K562 (cell line): ENCODE results near the gene FMNL3. TPM values are rescaled to one million over a fixed set of nuclear protein-coding genes. Genes with fewer than 3 reads are reported as not detected.

Experiments
- ATAC-seq: fragments of 200-7000 bp; cut with Tn5 transposase; 3 replicates; pipeline ENCODE4 v1.9.1; 2020; ENCODE audit warnings: moderate library complexity
- BruUV-seq: library from RNA; stranded (reverse); fragments of 400-500 nt; replicated peaks from 2 replicates; lab custom pipeline; 2021; lab: Mats Ljungman, UMichigan
- CTCF ChIA-PET: fragments of 300-600 bp; formaldehyde crosslinking; extraction: SDS; loops from one replicate; lab custom pipeline; 2021; ENCODE audit warnings: low intra/inter-chr PET ratio; lab: Yijun Ruan, JAX
- POLR2A ChIA-PET: fragments of 300-600, 350-650 bp; sonication (Branson Sonifier 250); formaldehyde crosslinking; extraction: SDS; loops from one replicate; lab custom pipeline; 2021; ENCODE audit warnings: antibody characterized with exemption, inconsistent platforms; lab: Yijun Ruan, JAX
- DNase-seq, 4 experiments: peaks; one replicate each; pipeline versions ENCODE4 v3.0.0 to v3.0.0-alpha.2; 2011 to 2018; ENCODE audit warnings: low spot score in 3 of 4, mixed read lengths in 3 of 4; ENCODE audit errors: extremely low read depth in 1 of 4
- FAIRE-seq: peaks from 2 replicates; lab custom pipeline; 2011; peaks lifted over from hg19 to GRCh38; lab: Jason Lieb, UNC
- H2AFZ ChIP-seq: 2 replicates; pipeline ENCODE4 v1.6.0; 2011; ENCODE audit warnings: low read depth, low read length, control low read depth, inconsistent platforms
- H3K27ac ChIP-seq: fragments of 200-600 bp; 3 replicates; pipeline ENCODE4 v1.8.0; 2011; ENCODE audit warnings: low read depth, mild to moderate bottlenecking, control low read depth, inconsistent platforms, low read length, moderate library complexity, mixed read lengths; ENCODE audit errors: extremely low read depth
- H3K27me3 ChIP-seq, 2 experiments: fragments of 300-600 bp in 1 of 2; 2 replicates in 1 of 2; 3 replicates in 1 of 2; pipeline versions ENCODE4 v1.6.0 to v1.8.0; 2011; ENCODE audit warnings: inconsistent platforms in 2 of 2, low read length in 2 of 2, mild to moderate bottlenecking in 1 of 2, mixed read lengths in 1 of 2, moderate library complexity in 1 of 2; ENCODE audit not compliant: control insufficient read depth in 2 of 2, insufficient read depth in 2 of 2
- H3K36me3 ChIP-seq: fragments of 300-600 bp; 3 replicates; pipeline ENCODE4 v1.8.0; 2011; ENCODE audit warnings: mild to moderate bottlenecking, low read length, inconsistent platforms; ENCODE audit not compliant: control insufficient read depth, insufficient read depth
- H3K4me1 ChIP-seq, 2 experiments: fragments of 200-600 bp in 1 of 2; replicated peaks in 1 of 2; 2 replicates in 1 of 2; 3 replicates in 1 of 2; pipeline versions ENCODE4 v1.5.1 to v1.8.0; 2011; ENCODE audit warnings: inconsistent platforms in 2 of 2, low read length in 2 of 2, mild to moderate bottlenecking in 1 of 2, mixed read lengths in 1 of 2, moderate library complexity in 1 of 2; ENCODE audit not compliant: control insufficient read depth in 2 of 2, insufficient read depth in 2 of 2
- H3K4me2 ChIP-seq: 2 replicates; pipeline ENCODE4 v1.6.1; 2011; ENCODE audit warnings: low read length, control low read depth, inconsistent platforms, mixed read lengths; ENCODE audit not compliant: insufficient read depth
- H3K4me3 ChIP-seq: fragments of 200-600 bp; sonication (generic), shearing (Covaris generic); 2 replicates; pipeline ENCODE4 v1.5.1; 2016; ENCODE audit warnings: control low read depth, inconsistent platforms
- H3K79me2 ChIP-seq: fragments of 200-600 bp; 3 replicates; pipeline ENCODE4 v1.8.0; 2011; ENCODE audit warnings: low read length, inconsistent platforms; ENCODE audit not compliant: control insufficient read depth, insufficient read depth
- H3K9ac ChIP-seq, 2 experiments: 2 replicates each; pipeline versions ENCODE4 v1.6.0 to v1.6.1; 2011; ENCODE audit warnings: low read depth in 2 of 2, low read length in 2 of 2, control low read depth in 1 of 2, inconsistent platforms in 1 of 2, mild to moderate bottlenecking in 1 of 2, mixed read lengths in 1 of 2; ENCODE audit not compliant: insufficient read depth in 1 of 2
- H3K9me1 ChIP-seq: one replicate; pipeline ENCODE4 v1.6.0; 2011; ENCODE audit warnings: inconsistent platforms, mild to moderate bottlenecking, low read length, moderate library complexity; ENCODE audit not compliant: control insufficient read depth, insufficient read depth
- H3K9me3 ChIP-seq: replicated peaks from 2 replicates; pipeline ENCODE4 v1.5.1; 2011; ENCODE audit warnings: low read depth, low read length, inconsistent platforms; ENCODE audit not compliant: control insufficient read depth, insufficient read depth
- H4K20me1 ChIP-seq: replicated peaks from 2 replicates; pipeline ENCODE4 v1.6.1; 2011; ENCODE audit warnings: low read length, inconsistent platforms, mixed read lengths; ENCODE audit not compliant: control insufficient read depth, insufficient read depth
- ARNT ChIP-seq, 2 experiments: fragments of 450-650 bp; IDR thresholded peaks; 2 replicates each; pipeline ENCODE4 v1.6.1; 2016; ENCODE audit warnings: mild to moderate bottlenecking in 1 of 2
- CEBPG ChIP-seq, 3 experiments: fragments of 200-800 bp in 1 of 3; sonication (Bioruptor generic) in 1 of 3; sonication (generic) in 1 of 3; formaldehyde crosslinking in 1 of 3; IDR thresholded peaks in 2 of 3; conservative IDR thresholded peaks in 1 of 3; 2 replicates each; pipeline versions ENCODE4 v1.6.1 to v1.8.0; 2016 to 2022; ENCODE audit warnings: missing compliant biosample characterization in 2 of 3, missing genetic modification characterization in 2 of 3, mild to moderate bottlenecking in 1 of 3, missing genetic modification reagents in 1 of 3
- DPF2 ChIP-seq: fragments of 450-650 bp; IDR thresholded peaks from 2 replicates; pipeline ENCODE4 v1.6.1; 2016
- ID3 ChIP-seq, 2 experiments: fragments of 250-450 bp in 1 of 2; fragments of 450-650 bp in 1 of 2; sonication (Bioruptor Pico) in 1 of 2; IDR thresholded peaks; 2 replicates each; pipeline versions ENCODE4 v1.6.1 to v1.8.0; 2016 to 2021; ENCODE audit warnings: mild to moderate bottlenecking in 2 of 2, moderate library complexity in 2 of 2, missing compliant biosample characterization in 1 of 2, missing genetic modification characterization in 1 of 2
- MYBL2 ChIP-seq, 2 experiments: fragments of 450-650 bp in 1 of 2; sonication (generic) in 1 of 2; formaldehyde crosslinking in 1 of 2; IDR thresholded peaks; 2 replicates each; pipeline versions ENCODE4 v1.6.1 to v1.8.1; 2017 to 2022; ENCODE audit warnings: borderline replicate concordance in 1 of 2, inconsistent platforms in 1 of 2, low read depth in 1 of 2, mild to moderate bottlenecking in 1 of 2, missing genetic modification reagents in 1 of 2, moderate library complexity in 1 of 2
- NFATC3 ChIP-seq: fragments of 450-650 bp; IDR thresholded peaks from 2 replicates; pipeline ENCODE4 v1.6.1; 2017; ENCODE audit warnings: mild to moderate bottlenecking
- POLR2AphosphoS2 ChIP-seq: IDR thresholded peaks from 2 replicates; pipeline ENCODE4 v1.6.1; 2012; ENCODE audit warnings: low read length, improper control_type of control experiment
- POLR2G ChIP-seq: fragments of 200-400 bp; formaldehyde crosslinking; IDR thresholded peaks from 2 replicates; pipeline ENCODE4 v1.6.1; 2017; ENCODE audit warnings: low read depth, mild to moderate bottlenecking, antibody characterized with exemption, low read length, moderate library complexity
- POLR3A ChIP-seq: IDR thresholded peaks from 2 replicates; pipeline ENCODE4 v1.6.1; 2011; ENCODE audit warnings: borderline replicate concordance, mild to moderate bottlenecking, moderate library complexity; ENCODE audit not compliant: insufficient read length, insufficient read depth; ENCODE audit errors: extremely low read depth
- SFPQ ChIP-seq: fragments of 200-400 bp; formaldehyde crosslinking; IDR thresholded peaks from 2 replicates; pipeline ENCODE4 v1.6.1; 2017; ENCODE audit warnings: mild to moderate bottlenecking, low read depth, low read length, moderate library complexity
- TCF7L2 ChIP-seq: fragments of 150-350 bp; IDR thresholded peaks from 2 replicates; pipeline ENCODE4 v1.6.1; 2016; ENCODE audit warnings: low read depth, mild to moderate bottlenecking, low read length, moderate library complexity
- THAP7 ChIP-seq: fragments of 250-450 bp; sonication (Bioruptor Pico); IDR thresholded peaks from 2 replicates; pipeline ENCODE4 v1.5.0; 2021
- ZBTB26 ChIP-seq: fragments of 450-650 bp; formaldehyde crosslinking; IDR thresholded peaks from 2 replicates; pipeline ENCODE4 v1.4.0; 2022; ENCODE audit warnings: missing genetic modification characterization
- ZNF707 ChIP-seq: fragments of 250-450 bp; sonication (Bioruptor Pico); conservative IDR thresholded peaks from 2 replicates; pipeline ENCODE4 v1.8.0; 2022; ENCODE audit warnings: inconsistent platforms, mild to moderate bottlenecking, moderate library complexity
- ZSCAN32 ChIP-seq: fragments of 450-650 bp; formaldehyde crosslinking; IDR thresholded peaks from 2 replicates; pipeline ENCODE4 v1.4.0; 2020; ENCODE audit warnings: mild to moderate bottlenecking, moderate library complexity
- whole genome bisulfite sequencing: fragments of 100-300 bp; shearing (Covaris generic); methylation state at CpG from one replicate; pipeline ENCODE4 v1.1.6; 2016; ENCODE audit warnings: low coverage, mixed read lengths; ENCODE audit not compliant: insufficient coverage; ENCODE audit errors: missing lambda C conversion rate; 5-methylcytosine and 5-hydroxymethylcytosine counted together
- in situ Hi-C: fragments of 300-500 bp; cut with MboI; formaldehyde crosslinking; loops from 4 replicates; pipeline ENCODE4 v1.15.0; 2018; ENCODE audit warnings: inconsistent platforms, mixed read lengths
- intact Hi-C: fragments of 100-400 bp; cut with micrococcal nuclease; formaldehyde crosslinking; loops from 2 replicates; pipeline ENCODE4 v1.14.2; 2022
- polyA plus RNA-seq, 8 experiments: library from polyadenylated mRNA; depleted of rRNA in 4 of 8; stranded (reverse) in 5 of 8; unstranded in 3 of 8; fragments of >200 nt; fragmentation: Nextera tagmentation in 2 of 8; fragmentation: Illumina TruSeq in 1 of 8; extraction: Ambion mirVana in 2 of 8; extraction: Trizol in 1 of 8; gene quantifications; 2 replicates each; pipeline versions ENCODE4 v1.2.1 to v1.2.3, GENCODE V29; 2011 to 2014; ENCODE audit warnings: inconsistent platforms in 1 of 8, missing spikeins in 1 of 8
- total RNA-seq, 7 experiments: library from RNA; depleted of rRNA in 6 of 7; stranded (reverse); fragments of >200 nt in 6 of 7; fragmentation: Illumina TruSeq in 2 of 7; extraction: Trizol in 2 of 7; gene quantifications; 2 replicates each; pipeline versions ENCODE4 v1.2.1 to v1.2.3, GENCODE V29; 2011 to 2021; ENCODE audit warnings: low replicate concordance in 1 of 7

Gene FMNL3
- total and polyA plus RNA-seq, 9 of the 15 experiments (the other 6 are each of a cell fraction or from before 2014, with no cell fraction given) = 0.49 to 14.4 (median 6.8) TPM

- TF ChIP-seq POLR2AphosphoS2 (peak; percentile 64; the same call in 1 of the 2 replicates), ID3 (CRISPR knock-in tag; IDR thresholded peaks at IDR 0.05) (no peak), ID3 (tag; IDR thresholded peaks at IDR 0.05) (no peak), MYBL2 (IDR thresholded peaks at IDR 0.05; ENCODE audit: low read depth) (no peak), MYBL2 (CRISPR knock-in tag; IDR thresholded peaks at IDR 0.05; ENCODE audit: borderline replicate concordance) (no peak), ZNF707 (CRISPR knock-in tag) (no peak), POLR3A (no peak), NFATC3 (no peak), THAP7 (no peak), DPF2 (no peak), CEBPG (CRISPR knock-in tag; IDR thresholded peaks at IDR 0.05) (no peak), CEBPG (tag; conservative IDR thresholded peaks at IDR 0.05 in 1 of 2, IDR thresholded peaks at IDR 0.05 in 1 of 2) (no peak), POLR2G (0 out of 2 replicates have a peak, but pooled peaks have one; percentile 20), ZSCAN32 (CRISPR knock-in tag) (no peak), ZBTB26 (CRISPR knock-in tag) (no peak), SFPQ (no peak), ARNT (IDR thresholded peaks at IDR 0.05) (no peak), TCF7L2 (no peak)
- Histone ChIP-seq H3K79me2 (no peaks in the 10 kb centered on the region), H3K4me3 (no peak overlapping the region), H3K9ac (peak overlapping the region in 1 of 2 experiments; percentile 69; a peak in 2 of 4 replicates), H3K9me1 (no peaks in the 10 kb centered on the region), H4K20me1 (no peaks in the 10 kb centered on the region), H3K36me3 (peaks cover 13% of the 10 kb centered on the region; the same call in 2 of the 3 replicates), H3K9me3 (no peaks in the 10 kb centered on the region), H3K27ac (no peak overlapping the region), H3K4me1 (peaks cover 3 to 14% of the 10 kb centered on the region in 2 experiments; a peak in 3 of 5 replicates), H2AFZ (no peak overlapping the region), H3K27me3 (no peaks in the 10 kb centered on the region), H3K4me2 (no peak overlapping the region)
- ATAC-seq = no peak
- ChIA-PET CTCF (interaction anchor here (0.9 to 1.8 kb wide), 2 partner anchors 66 kb away, joined by 3 to 6 read pairs; no protein-coding TSS in a partner anchor), POLR2A (interaction anchor here (0.5 to 0.9 kb wide), 6 partner anchors 13 to 433 kb away, joined by 3 to 4 read pairs (median 3); partner anchors contain the start of gene TMBIM6)
- intact Hi-C loops = loop anchor here (5.0 kb wide), 1 partner anchor 195 kb away; no protein-coding TSS in a partner anchor
- WGBS = 73% methylated on average over 8 of the region's 17 CpGs
- DNase-seq = no peak
- BruUV-seq = no TSS peak
- FAIRE-seq = no peak
- in situ Hi-C loops = loop anchor here (5.0 kb wide), 2 partner anchors 65 to 195 kb away; partner anchors contain the start of gene FMNL3
Measured at GRCh38 chr12:49641748-49642369, 65.3 kb downstream of the FMNL3 start.
